ENCODE measurements around the gene SLC35F1.
"Not testable (repeated sequence)": the region's sequence is repeated elsewhere in the genome, so short reads cannot be mapped to it uniquely, and the experiment has no call there.

SLC35F1 gene

GRCh38 chr6:117989086-117989485 is 82.0 kb downstream of the SLC35F1 start:
- DNase-seq (ENCODE audit: low read depth in 3 of 3, low spot score in 1 of 3), result no peak

GRCh38 chr6:117990151-117990550 is 83.1 kb downstream of the SLC35F1 start:
- no peak for DNase-seq (ENCODE audit: low read depth in 3 of 3, low spot score in 1 of 3)

GRCh38 chr6:117992856-117993255 is 85.8 kb downstream of the SLC35F1 start:
- DNase-seq (ENCODE audit: low read depth in 3 of 3, low spot score in 1 of 3), result no peak

GRCh38 chr6:118012944-118013343 is 105.9 kb downstream of the SLC35F1 start:
- DNase-seq (ENCODE audit: low read depth in 3 of 3, low spot score in 1 of 3), result no peak

GRCh38 chr6:118016532-118016931 is 109.5 kb downstream of the SLC35F1 start:
- no peak for DNase-seq (ENCODE audit: low read depth in 3 of 3, low spot score in 1 of 3)

- no peak for DNase-seq (ENCODE audit: low read depth in 3 of 3, low spot score in 1 of 3)
These were observed 110.3 kb downstream of the SLC35F1 start for GRCh38 chr6:118017301-118017848.

GRCh38 chr6:118023771-118024170 is 116.7 kb downstream of the SLC35F1 start:
- no peak for DNase-seq (ENCODE audit: low read depth in 3 of 3, low spot score in 1 of 3)

GRCh38 chr6:118029967-118030366 is 122.9 kb downstream of the SLC35F1 start:
- DNase-seq (ENCODE audit: low read depth in 3 of 3, low spot score in 1 of 3), result no peak

GRCh38 chr6:118037479-118037878 is 130.4 kb downstream of the SLC35F1 start:
- DNase-seq (ENCODE audit: low read depth in 3 of 3, low spot score in 1 of 3), result not testable (repeated sequence)

GRCh38 chr6:118042855-118043254 is 135.8 kb downstream of the SLC35F1 start:
- DNase-seq (ENCODE audit: low read depth in 3 of 3, low spot score in 1 of 3), result no peak

- DNase-seq (ENCODE audit: low read depth in 3 of 3, low spot score in 1 of 3), result no peak
These were observed 137.2 kb downstream of the SLC35F1 start for GRCh38 chr6:118044275-118044674.

- DNase-seq (ENCODE audit: low read depth in 3 of 3, low spot score in 1 of 3), result no peak
These were observed 147.0 kb downstream of the SLC35F1 start for GRCh38 chr6:118054082-118054481.

- no peak for DNase-seq (ENCODE audit: low read depth in 3 of 3, low spot score in 1 of 3)
These were observed 154.6 kb downstream of the SLC35F1 start for GRCh38 chr6:118061666-118062065.

GRCh38 chr6:118080547-118080946 is 173.5 kb downstream of the SLC35F1 start:
- DNase-seq (ENCODE audit: low read depth in 3 of 3, low spot score in 1 of 3), result no peak

GRCh38 chr6:118083711-118084110 is 176.6 kb downstream of the SLC35F1 start:
- DNase-seq (ENCODE audit: low read depth in 3 of 3, low spot score in 1 of 3), result no peak

GRCh38 chr6:118085665-118086064 is 178.6 kb downstream of the SLC35F1 start:
- DNase-seq (ENCODE audit: low read depth in 3 of 3, low spot score in 1 of 3), result no peak

GRCh38 chr6:118086159-118086558 is 179.1 kb downstream of the SLC35F1 start:
- no peak for DNase-seq (ENCODE audit: low read depth in 3 of 3, low spot score in 1 of 3)

GRCh38 chr6:118092086-118092485 is 185.0 kb downstream of the SLC35F1 start:
- no peak for DNase-seq (ENCODE audit: low read depth in 3 of 3, low spot score in 1 of 3)

- DNase-seq (ENCODE audit: low read depth in 3 of 3, low spot score in 1 of 3), result no peak
These were observed 190.5 kb downstream of the SLC35F1 start for GRCh38 chr6:118097576-118097975.

GRCh38 chr6:118100717-118101116 is 193.7 kb downstream of the SLC35F1 start:
- DNase-seq (ENCODE audit: low read depth in 3 of 3, low spot score in 1 of 3), result no peak

GRCh38 chr6:118101220-118101619 is 194.2 kb downstream of the SLC35F1 start:
- no peak for DNase-seq (ENCODE audit: low read depth in 3 of 3, low spot score in 1 of 3)

- no peak for DNase-seq (ENCODE audit: low read depth in 3 of 3, low spot score in 1 of 3)
These were observed 194.8 kb downstream of the SLC35F1 start for GRCh38 chr6:118101831-118102345.

GRCh38 chr6:118102401-118102800 is 195.3 kb downstream of the SLC35F1 start:
- no peak for DNase-seq (ENCODE audit: low read depth in 3 of 3, low spot score in 1 of 3)

All from stimulated activated CD4-positive, alpha-beta T cell treated with anti-CD3 and anti-CD28 coated beads, TNF-alpha, amount 100 ng/mL, for 1 hour (primary cell).